Body of pancreas (tissue), 4 donors: ENCODE data around the gene FGF14. TPM values are rescaled to one million over a fixed set of nuclear protein-coding genes. Genes with fewer than 3 reads are reported as not detected.
A peak's percentile ranks its signal among the peaks of the same experiment; 100 is the strongest.

Source experiments
- ATAC-seq: fragments of 150-250 bp; one replicate; pipeline ENCODE4 v1.9.1; 2016
- DNase-seq, 4 donors: peaks; one replicate each; pipeline ENCODE4 v3.0.0-alpha.2; 2019
- H3K27ac ChIP-seq, 4 donors: fragments of 200-600 bp; sonication (generic); 1 replicate in 3 of 4; 2 replicates in 1 of 4; pipeline versions ENCODE4 v1.5.1 to v1.6.1; 2016 to 2019; ENCODE audit warnings: mild to moderate bottlenecking in 1 of 4, mixed read lengths in 1 of 4, moderate library complexity in 1 of 4
- H3K27me3 ChIP-seq, 2 donors: fragments of 200-600 bp; sonication (generic); one replicate each; pipeline ENCODE4 v1.6.0; 2016; ENCODE audit warnings: mild to moderate bottlenecking in 1 of 2
- H3K36me3 ChIP-seq, 2 donors: fragments of 200-600 bp; sonication (generic); replicated peaks in 1 of 2; 2 replicates each; pipeline ENCODE4 v1.5.1; 2016; ENCODE audit warnings: low read depth in 2 of 2; ENCODE audit not compliant: insufficient read depth in 1 of 2
- H3K4me1 ChIP-seq: fragments of 200-600 bp; sonication (generic); one replicate; pipeline ENCODE4 v1.6.0; 2016
- H3K4me3 ChIP-seq, 2 donors: fragments of 200-600 bp; sonication (generic); 1 replicate in 1 of 2; 2 replicates in 1 of 2; pipeline ENCODE4 v1.5.1; 2016 to 2019
- H3K9me3 ChIP-seq, 3 donors: fragments of 200-600 bp; sonication (generic); 1 replicate in 2 of 3; 2 replicates in 1 of 3; pipeline ENCODE4 v1.5.1; 2016
- POLR2A ChIP-seq, 3 donors: fragments of 450-650 bp; IDR thresholded peaks; one replicate each; pipeline ENCODE4 v1.6.1; 2016; ENCODE audit warnings: antibody characterized with exemption in 3 of 3, mild to moderate bottlenecking in 2 of 3
- WGBS, 2 donors: methylation state at CpG; one replicate each; pipeline ENCODE4 v1.1.5; 2017; 5-methylcytosine and 5-hydroxymethylcytosine counted together
- intact Hi-C: fragments of 100-400 bp; cut with DNase I; formaldehyde crosslinking; loops from one replicate; pipeline ENCODE4 v1.15.1; 2023
- total RNA-seq, 2 donors: library from RNA; depleted of rRNA; stranded (reverse); fragments of >200 nt; gene quantifications; one replicate each; pipeline ENCODE4 v1.1.0, GENCODE V29; 2016
- TF ChIP-seq, protein P1 (sequence below), 7 experiments: fragments of 450-650 bp in 4 of 7; fragments of 200-600 bp in 3 of 7; sonication (generic) in 3 of 7; IDR thresholded peaks; one replicate each; pipeline ENCODE4 v1.5.1; 2016 to 2019; ENCODE audit warnings: antibody characterized with exemption in 7 of 7

The FGF14 gene
- total RNA-seq, 2 donors from 2014 or later: under 0.01 to 0.52 TPM

DNA sequence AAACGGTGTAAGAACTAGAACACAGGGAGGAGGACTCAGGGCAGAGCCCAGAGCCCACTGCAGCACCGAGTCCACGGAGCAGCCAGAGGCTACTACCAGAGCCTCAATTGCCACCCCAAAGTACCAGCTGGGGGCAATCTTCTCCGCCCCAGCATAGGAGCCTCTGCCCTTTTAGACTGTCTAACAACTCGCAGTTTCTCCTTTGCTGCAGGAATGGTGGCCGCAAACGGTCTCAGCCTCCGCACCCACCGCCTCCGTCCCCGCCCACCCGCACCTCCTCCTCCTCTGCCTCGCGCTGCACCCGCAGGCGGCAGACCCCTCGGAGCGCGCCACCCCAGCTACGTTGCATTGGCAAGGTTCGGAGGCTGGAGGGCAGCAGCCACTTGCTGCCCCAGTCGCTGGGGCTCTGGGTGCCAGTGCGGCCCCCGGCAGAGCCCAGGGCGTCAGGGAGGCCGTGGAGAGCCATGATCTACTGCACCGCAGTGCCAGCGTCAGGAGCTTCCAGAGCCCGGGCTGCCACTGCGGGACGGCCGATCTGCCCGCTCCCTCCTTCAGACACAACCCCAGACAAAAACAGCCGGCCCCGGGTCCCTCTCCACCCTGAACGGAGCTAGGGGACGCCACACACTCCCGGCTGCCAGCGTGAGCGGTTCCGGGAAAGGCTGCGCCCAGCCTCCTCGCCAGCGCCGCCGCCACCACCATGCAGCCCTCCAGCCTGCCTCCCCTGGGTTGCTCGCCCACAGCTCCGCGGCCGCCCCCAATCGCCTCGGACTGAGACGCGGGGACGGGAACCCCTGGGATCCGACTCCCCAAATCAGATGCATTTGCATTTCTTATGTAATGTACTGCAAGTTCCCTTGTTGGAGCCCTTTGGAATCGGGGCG is 1.8 kb downstream of the FGF14 start:
- intact Hi-C loops: no loop called here
- TF ChIP-seq POLR2A (IDR thresholded peaks at IDR 0.05): no peak
- TF ChIP-seq, protein P1, sequence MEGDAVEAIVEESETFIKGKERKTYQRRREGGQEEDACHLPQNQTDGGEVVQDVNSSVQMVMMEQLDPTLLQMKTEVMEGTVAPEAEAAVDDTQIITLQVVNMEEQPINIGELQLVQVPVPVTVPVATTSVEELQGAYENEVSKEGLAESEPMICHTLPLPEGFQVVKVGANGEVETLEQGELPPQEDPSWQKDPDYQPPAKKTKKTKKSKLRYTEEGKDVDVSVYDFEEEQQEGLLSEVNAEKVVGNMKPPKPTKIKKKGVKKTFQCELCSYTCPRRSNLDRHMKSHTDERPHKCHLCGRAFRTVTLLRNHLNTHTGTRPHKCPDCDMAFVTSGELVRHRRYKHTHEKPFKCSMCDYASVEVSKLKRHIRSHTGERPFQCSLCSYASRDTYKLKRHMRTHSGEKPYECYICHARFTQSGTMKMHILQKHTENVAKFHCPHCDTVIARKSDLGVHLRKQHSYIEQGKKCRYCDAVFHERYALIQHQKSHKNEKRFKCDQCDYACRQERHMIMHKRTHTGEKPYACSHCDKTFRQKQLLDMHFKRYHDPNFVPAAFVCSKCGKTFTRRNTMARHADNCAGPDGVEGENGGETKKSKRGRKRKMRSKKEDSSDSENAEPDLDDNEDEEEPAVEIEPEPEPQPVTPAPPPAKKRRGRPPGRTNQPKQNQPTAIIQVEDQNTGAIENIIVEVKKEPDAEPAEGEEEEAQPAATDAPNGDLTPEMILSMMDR (IDR thresholded peaks at IDR 0.05): peak in 1 of 7 experiments; percentile 15
- no peaks in the 10 kb centered on the region for H3K9me3 ChIP-seq
- 0 to 2% methylated on average over 29 to 58 of the region's 58 CpGs for WGBS, 2 donors
- H3K4me1 ChIP-seq: peaks cover 33% of the 10 kb centered on the region
- no peaks in the 10 kb centered on the region for H3K36me3 ChIP-seq
- peak overlapping the region; percentile 28 to 66 for H3K4me3 ChIP-seq
- peak overlapping the region in 1 of 4 donors; percentile 17 for H3K27ac ChIP-seq
- ATAC-seq: peak; percentile 56
- no peaks in the 10 kb centered on the region for H3K27me3 ChIP-seq
- DNase-seq: peak; percentile 11 to 49 (median 33)

DNA sequence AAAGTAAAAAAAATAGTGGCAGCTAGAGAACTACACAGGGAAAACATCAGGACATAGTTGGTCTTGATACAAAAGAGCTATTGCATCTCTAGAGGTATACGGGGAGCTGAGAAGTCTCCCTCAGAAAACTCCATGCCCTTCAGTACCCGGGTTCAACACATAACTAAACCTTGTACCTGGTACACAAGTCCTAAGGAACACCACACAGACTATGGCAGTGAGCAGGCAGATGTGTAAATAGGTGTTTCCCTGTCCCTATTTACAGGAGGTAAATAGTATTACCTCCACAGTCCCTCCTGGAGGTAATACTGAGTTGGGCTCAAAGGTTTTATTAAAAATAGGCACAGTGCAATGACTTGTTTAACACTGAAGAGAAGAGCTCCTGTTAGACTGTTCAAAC is 5.9 kb downstream of the FGF14 start:
- no peaks in the 10 kb centered on the region for H3K27me3 ChIP-seq
- WGBS, 2 donors: 76 to 82% methylated on average over 2 of the region's 2 CpGs
- ATAC-seq (no peak), DNase-seq (no peak)
- intact Hi-C loops: no loop called here
- H3K4me1 ChIP-seq: peaks cover 30% of the 10 kb centered on the region
- TF ChIP-seq, protein P1 (IDR thresholded peaks at IDR 0.05): no peak
- no peak for TF ChIP-seq POLR2A (IDR thresholded peaks at IDR 0.05)
- no peaks in the 10 kb centered on the region for H3K9me3 ChIP-seq
- no peak overlapping the region for H3K4me3 ChIP-seq
- no peaks in the 10 kb centered on the region for H3K36me3 ChIP-seq
- no peak overlapping the region for H3K27ac ChIP-seq

DNA sequence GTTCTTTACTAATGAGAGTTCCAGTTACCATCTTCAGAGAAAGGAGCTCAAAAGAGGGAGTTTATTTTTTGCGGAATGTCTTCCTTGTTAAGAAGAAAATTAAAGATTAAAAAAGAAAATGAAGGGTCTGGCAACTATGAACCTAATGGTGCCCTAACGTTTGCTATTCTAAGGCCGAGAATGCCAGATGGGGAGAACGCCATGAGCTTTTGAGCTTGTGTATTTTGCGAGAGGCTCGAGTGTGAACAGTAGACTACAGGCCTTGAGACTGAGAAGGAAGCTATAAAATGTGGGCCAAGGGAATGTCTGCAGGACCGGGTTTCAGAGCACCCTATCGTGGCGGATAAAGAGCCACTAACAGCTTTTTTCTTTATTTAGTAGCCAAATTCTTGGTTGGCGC is 6.7 kb downstream of the FGF14 start:
- H3K4me3 ChIP-seq: peak overlapping the region in 1 of 2 donors; percentile 92
- H3K27me3 ChIP-seq: no peaks in the 10 kb centered on the region
- intact Hi-C loops: no loop called here
- no peak for TF ChIP-seq POLR2A (IDR thresholded peaks at IDR 0.05)
- TF ChIP-seq, protein P1 (IDR thresholded peaks at IDR 0.05): no peak
- 86 to 88% methylated on average over 10 of the region's 10 CpGs for WGBS, 2 donors
- DNase-seq: no peak
- peak overlapping the region in 3 of 4 donors; percentile 70 to 88 (median 83) for H3K27ac ChIP-seq
- no peak for ATAC-seq
- H3K4me1 ChIP-seq: peaks cover 22% of the 10 kb centered on the region
- no peaks in the 10 kb centered on the region for H3K36me3 ChIP-seq
- no peaks in the 10 kb centered on the region for H3K9me3 ChIP-seq

DNA sequence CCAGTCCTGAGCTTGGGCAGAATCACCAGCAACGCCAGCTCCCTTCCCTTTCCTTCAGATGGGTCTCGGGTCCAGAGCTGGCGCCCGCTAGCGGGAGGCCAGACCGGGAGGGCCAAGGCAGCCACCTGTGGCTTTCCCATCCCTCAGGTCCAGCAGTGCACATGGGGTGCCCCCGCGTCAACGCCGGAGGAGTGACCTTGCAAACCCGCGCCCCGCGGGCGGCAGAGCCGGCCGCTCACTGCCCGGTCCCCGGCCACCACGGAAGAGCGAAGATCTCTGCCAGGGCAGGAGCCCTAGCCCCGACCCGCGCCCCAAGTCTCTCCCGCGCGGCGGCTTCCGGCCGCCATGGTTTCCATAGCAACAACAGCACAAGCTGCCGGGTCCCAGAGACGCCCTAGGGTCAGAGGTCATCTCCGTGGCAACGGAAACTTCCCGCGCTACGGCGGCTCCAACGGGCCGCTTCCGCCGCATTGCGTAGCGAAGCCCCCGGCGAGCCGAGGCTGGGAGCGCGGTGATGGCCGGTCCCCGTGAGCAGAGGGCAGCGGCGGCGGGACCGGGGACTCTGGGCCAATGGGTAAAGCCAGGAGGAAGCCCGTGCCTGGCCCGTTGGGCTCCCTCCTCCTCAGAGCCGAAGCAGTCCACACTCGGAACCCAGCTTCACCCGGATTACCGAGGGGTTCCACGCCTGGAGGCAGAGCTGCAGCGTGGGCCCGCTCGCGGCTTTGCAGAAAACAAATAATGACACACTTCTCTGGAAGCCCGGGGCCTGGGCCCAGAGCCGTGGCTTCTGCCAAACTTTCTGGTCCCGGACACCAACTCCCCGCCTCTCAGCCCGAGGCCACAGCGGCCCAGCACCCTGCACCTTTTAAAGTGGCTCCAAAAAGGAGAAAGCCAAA is 7.4 kb downstream of the FGF14 start:
- Histone ChIP-seq H3K4me3 (peak overlapping the region; percentile 61 to 92), H3K36me3 (no peaks in the 10 kb centered on the region), H3K4me1 (peaks cover 15% of the 10 kb centered on the region), H3K9me3 (no peaks in the 10 kb centered on the region), H3K27ac (peak overlapping the region; percentile 55 to 88 (median 76)), H3K27me3 (no peaks in the 10 kb centered on the region)
- DNase-seq (peak; percentile 94 to 97 (median 97)), ATAC-seq (peak; percentile 96)
- TF ChIP-seq, protein P1 (IDR thresholded peaks at IDR 0.05): peak in 5 of 7 experiments; percentile 27 to 38 (median 35)
- TF ChIP-seq POLR2A (IDR thresholded peaks at IDR 0.05): peak; percentile 23 to 79 (median 79)
- intact Hi-C loops: no loop called here
- 0% methylated on average over 13 to 69 of the region's 72 CpGs for WGBS, 2 donors
